Activated CD8-positive, alpha-beta memory T cell treated with anti-CD3 and anti-CD28 coated beads, Interleukin-2, amount 50 U/mL, for 24 hours (primary cell): Measurements from ENCODE around the gene ERCC1.

Source experiments
- DNase-seq: peaks from one replicate; pipeline ENCODE4 v3.0.0-alpha.2; 2020; ENCODE audit errors: extremely low read depth

The ERCC1 gene

DNA sequence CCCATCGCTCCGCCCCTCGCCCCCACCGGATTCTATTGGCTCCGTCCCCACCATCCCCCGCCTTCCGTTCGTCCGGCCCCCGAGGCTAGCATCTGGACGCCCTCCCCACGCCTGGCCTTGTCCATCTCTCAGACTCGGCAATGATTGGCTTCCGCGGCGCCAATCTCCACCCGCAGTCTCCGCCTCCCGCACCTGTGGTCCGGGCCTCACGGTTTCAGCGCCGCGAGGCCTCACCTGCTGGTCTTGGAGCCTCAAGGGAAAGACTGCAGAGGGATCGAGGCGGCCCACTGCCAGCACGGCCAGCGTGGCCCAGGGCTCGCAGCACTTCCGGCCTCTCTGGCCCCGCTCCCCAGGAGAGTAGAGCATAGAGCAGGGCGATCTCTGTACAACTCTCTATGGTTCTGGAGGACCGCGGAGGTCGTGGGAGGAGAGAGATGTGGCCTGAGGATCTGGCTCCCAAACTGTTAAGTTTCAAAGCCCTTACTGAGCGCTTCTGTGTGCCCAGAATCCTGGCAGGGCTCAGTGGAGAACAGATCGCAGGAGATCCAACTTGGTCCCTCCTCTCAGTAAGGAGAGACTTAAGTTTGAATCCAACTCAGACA is at the start of gene ERCC1:
ERCC1 (minus strand) TSS at position 329 of the 602 bp plus-strand sequence. CDS start 543 bp downstream, outside the sequence.
- peak; percentile 74 for DNase-seq

DNA sequence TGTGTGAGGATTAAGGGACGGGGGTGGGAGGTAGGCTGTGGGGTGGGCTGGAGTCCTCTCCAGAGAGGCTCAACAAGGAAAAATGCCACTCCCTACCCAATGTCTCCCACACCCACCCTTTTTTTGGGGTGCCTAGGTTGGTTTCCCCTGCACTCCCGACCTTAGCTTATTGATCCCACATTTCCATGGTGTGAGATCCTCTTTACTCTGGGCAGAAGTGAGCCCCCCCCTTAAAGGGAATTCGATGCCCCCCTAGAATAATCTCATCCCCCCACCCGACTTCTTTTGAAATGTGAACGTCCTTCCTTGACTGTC is 49.6 kb upstream of the ERCC1 start:
- no peak for DNase-seq

DNA sequence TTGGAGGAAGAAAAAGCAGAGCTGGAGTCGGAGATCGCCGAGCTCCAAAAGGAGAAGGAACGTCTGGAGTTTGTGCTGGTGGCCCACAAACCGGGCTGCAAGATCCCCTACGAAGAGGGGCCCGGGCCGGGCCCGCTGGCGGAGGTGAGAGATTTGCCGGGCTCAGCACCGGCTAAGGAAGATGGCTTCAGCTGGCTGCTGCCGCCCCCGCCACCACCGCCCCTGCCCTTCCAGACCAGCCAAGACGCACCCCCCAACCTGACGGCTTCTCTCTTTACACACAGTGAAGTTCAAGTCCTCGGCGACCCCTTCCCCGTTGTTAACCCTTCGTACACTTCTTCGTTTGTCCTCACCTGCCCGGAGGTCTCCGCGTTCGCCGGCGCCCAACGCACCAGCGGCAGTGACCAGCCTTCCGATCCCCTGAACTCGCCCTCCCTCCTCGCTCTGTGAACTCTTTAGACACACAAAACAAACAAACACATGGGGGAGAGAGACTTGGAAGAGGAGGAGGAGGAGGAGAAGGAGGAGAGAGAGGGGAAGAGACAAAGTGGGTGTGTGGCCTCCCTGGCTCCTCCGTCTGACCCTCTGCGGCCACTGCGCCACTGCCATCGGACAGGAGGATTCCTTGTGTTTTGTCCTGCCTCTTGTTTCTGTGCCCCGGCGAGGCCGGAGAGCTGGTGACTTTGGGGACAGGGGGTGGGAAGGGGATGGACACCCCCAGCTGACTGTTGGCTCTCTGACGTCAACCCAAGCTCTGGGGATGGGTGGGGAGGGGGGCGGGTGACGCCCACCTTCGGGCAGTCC is 49.0 kb upstream of the ERCC1 start:
- no peak for DNase-seq

DNA sequence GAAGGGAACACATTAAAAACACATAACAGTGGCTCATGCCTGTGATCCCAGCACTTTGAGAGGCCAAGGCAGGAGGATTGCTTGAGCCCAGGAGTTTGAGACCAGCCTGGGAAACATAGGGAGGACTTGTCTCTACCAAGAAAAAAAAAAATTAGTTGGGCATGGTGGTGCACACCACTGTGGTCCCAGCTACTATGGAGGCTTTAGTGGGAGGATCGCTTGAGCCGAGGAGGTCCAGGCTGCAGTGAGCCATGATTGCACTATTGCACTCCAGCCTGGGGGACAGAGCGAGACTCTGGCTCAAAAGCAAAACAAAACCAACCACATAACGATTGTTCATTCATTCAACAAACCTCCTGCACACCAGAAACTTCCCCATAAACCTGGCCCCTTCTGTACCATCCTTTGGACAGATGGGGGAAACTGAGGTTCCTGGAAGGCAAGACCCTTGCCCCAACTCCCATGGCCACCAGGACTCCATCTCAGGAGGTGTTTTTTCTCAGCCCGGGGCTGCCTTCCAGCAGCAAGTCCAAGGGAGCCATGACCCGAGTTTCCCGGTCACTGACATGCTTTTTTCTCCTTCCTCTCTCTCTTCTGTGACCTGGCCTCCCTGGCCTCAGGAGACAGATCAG is 48.3 kb upstream of the ERCC1 start:
- no peak for DNase-seq

DNA sequence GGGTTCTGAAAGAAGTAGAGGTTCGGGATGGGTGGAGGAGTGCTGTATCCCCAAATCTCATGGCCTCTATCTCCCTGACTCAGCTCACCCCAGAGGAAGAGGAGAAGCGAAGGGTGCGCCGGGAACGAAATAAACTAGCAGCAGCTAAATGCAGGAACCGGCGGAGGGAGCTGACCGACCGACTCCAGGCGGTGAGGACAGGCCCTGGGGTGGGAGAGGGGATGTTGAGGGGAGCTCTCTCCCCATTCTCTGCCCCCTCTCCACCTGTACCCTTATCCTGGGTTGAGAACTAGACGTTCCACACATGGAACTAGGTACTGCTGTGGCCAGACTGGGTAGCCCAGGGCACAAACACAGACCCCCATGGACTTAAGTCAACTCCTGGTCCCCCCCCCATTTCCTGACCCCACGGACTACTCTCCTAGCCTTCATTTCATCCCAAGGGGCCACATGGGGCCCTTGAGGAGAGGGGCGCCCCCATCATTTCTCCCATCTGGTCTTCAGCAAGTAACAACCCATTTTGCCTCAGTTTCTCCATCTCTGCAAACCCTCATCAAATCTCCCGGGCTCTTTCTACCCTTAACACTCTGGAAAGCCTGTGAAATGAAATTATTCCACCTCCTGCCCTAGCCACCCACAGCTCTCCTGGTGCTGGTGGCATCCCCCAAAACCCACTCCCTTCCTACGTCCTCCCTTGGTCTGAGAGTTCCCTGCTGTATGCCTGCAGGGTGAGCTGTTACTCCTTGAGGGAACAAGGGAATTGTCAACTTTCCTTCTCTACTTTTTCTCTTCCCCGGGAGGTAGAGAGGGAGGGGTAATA is 47.6 kb upstream of the ERCC1 start:
- DNase-seq: no peak

DNA sequence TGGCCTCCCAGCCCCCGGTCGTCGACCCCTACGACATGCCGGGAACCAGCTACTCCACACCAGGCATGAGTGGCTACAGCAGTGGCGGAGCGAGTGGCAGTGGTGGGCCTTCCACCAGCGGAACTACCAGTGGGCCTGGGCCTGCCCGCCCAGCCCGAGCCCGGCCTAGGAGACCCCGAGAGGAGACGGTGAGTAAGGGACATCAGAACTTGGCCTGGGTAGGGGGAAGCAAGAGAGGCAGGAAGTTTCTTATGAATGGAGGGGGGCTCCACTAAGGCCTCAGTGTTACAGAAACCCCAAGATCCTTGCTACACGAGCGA is 47.0 kb upstream of the ERCC1 start:
- DNase-seq: no peak

DNA sequence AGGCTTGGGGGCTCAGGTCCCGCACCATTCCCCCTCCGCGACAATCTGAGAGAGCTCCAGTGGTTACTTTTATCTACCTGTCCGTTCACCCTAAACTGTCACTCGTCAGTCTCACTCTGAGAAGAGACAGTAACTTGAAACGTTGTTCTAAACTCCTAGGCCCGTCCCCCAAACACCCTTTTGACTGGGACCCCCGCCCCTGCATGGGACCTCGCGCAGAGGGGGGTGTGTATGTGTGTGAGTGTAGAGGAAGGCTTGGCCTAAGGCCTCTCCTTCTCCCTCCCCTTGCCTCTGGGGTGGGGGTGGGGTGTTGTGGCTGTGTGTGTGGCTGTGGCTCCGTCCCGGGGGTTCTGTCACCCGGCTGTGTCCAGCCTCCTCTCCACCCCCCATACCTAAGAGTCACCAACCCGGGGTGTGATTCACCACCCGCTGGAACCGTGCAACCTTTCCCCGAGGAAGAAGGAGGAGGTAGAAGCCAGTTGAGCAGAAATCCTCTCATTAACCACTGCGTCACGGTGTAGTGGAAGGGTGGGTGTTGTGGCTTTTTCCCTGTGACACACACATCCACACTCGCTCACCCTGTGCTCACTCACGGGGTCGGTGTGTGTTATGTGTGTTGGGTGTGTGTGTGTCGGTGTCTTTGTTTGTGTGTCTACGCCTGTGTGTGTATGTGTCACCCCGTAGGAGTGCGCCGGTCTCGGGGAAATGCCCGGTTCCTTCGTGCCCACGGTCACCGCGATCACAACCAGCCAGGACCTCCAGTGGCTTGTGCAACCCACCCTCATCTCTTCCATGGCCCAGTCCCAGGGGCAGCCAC is 46.4 kb upstream of the ERCC1 start:
- DNase-seq: no peak

DNA sequence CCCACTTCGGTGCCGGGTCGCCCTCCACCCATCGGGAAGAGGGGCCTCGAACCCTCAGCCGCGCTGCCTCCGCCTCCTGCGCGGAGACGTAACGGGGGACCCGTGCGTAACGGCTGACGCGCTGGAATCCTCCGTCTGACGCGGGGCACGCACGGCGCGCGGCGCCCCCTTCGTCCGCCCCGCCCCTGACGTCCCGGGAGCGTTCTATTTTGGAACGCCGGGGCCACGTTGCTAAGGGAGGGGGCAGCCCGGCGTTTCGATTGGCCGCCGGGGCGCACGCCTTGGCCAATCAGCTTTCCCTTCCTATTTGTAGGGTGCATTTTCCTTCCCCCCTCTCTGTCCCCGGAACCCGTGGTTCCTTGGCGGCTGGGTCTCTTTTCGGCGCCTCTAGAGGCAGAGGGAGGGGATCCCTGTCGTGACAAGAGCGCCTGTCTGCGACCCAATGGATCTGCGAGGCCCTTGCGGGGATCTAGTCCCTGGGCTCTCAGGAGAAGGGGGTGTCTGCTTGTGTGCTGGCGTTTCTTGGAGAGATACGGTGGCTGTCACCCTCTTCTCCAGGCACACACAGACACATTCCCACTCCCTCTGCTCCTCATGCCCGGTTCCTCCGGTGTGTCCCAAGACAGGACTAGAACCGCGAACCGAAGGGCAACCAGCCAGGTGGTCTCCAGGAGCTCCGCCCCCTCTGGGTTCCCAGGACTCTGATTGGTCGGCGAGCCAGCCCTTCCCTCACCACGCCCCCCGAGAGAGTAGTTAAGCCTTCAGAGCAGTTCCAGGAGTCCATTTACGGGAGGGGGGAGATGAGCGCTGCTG is 45.6 kb upstream of the ERCC1 start:
- DNase-seq: peak; percentile 85

DNA sequence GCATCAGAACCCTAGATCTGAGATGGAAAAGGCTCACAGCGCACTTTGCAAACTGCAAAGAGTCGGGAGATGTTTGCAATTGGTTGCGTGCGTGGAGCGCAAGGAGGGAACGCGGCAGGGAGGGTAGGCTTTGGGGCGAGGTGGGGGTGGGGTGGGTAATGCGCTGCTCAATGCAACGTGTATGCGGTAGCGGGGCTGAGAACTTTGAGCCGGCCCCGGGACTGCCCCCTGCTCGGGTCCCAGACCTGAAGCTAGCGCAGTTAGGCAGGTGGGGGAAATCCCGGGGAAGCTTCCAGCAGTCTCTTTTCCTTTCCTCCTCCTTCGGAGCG is 45.0 kb upstream of the ERCC1 start:
- DNase-seq: no peak

DNA sequence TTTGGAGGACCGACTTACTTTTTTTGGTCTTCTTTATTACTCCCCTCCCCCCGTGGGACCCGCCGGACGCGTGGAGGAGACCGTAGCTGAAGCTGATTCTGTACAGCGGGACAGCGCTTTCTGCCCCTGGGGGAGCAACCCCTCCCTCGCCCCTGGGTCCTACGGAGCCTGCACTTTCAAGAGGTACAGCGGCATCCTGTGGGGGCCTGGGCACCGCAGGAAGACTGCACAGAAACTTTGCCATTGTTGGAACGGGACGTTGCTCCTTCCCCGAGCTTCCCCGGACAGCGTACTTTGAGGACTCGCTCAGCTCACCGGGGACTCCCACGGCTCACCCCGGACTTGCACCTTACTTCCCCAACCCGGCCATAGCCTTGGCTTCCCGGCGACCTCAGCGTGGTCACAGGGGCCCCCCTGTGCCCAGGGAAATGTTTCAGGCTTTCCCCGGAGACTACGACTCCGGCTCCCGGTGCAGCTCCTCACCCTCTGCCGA is 44.5 kb upstream of the ERCC1 start:
- DNase-seq: no peak

DNA sequence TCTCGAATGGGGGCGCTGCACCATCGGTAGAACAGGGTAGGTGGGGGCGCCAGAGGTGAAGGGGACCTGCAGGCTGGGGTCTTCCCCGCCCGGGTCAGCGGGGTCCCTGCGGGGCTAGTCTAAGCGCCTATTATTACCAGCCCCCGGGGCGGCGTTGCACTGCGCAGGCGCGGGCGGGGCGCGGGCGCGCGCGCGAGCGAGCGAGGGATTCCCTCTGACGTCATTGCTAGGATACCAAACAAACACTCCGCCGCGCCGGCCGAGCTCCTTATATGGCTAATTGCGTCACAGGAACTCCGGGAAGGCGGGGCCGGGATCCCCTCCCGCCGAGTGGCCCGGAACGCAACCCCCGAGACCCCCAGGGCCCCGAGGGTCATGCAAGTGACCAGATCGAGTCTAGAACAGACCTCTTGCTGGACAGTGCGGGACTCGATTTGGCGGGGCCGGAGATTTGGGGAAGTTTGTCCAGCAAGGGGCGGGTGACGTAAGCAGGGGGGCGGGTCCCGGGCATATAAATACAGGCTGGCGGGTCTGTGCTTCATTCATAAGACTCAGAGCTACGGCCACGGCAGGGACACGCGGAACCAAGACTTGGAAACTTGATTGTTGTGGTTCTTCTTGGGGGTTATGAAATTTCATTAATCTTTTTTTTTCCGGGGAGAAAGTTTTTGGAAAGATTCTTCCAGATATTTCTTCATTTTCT is 43.9 kb upstream of the ERCC1 start, which contains the start of gene FOSB:
FOSB (plus strand) TSS at position 541 of the 703 bp plus-strand sequence. CDS start 591 bp downstream, outside the sequence.
- peak; percentile 84 for DNase-seq

DNA sequence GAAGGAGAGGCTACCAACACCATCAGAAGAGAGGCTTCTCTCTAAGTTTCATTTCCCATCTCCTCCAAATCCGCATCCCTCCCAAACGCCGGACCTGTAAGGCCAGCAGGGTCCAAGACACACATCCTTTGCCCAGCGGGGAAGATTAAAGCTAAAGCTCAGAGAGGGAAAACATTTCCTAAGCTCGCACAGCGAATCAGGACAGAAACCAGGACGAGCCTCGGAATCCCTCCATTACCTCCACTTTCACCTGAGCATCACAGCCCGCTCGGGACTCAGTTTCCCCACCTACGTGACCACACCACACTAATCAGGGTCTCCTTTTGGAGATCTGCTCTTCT is 43.4 kb upstream of the ERCC1 start:
- DNase-seq: no peak

DNA sequence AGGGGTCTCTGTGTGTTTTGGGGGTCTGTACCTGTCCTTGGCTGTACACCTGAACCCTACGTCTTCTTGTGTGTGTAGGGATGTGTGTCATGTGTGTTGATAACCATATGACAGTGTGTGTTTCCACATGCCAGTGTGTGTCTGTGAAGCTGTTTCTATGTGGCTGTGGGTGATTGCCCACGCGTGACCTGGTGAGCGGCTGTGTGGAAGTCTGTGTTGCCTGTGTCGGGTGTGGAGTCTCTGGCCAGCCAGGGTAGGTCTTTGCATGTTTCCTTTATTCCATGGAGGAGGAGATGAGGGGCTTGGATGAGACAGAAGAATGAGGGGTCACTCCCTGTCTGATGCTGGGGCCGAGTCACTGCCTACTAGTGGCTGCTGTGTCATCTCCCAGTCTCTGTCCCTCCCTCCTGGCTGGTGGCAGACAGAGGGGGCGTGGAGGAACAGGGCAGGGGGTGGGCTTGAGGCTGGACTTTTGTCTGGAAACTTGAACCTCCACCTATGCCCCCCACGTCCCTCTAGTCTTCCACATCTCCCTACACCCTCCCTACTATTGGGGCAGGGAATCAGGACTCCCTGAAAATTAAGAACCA is 41.2 kb upstream of the ERCC1 start:
- no peak for DNase-seq

DNA sequence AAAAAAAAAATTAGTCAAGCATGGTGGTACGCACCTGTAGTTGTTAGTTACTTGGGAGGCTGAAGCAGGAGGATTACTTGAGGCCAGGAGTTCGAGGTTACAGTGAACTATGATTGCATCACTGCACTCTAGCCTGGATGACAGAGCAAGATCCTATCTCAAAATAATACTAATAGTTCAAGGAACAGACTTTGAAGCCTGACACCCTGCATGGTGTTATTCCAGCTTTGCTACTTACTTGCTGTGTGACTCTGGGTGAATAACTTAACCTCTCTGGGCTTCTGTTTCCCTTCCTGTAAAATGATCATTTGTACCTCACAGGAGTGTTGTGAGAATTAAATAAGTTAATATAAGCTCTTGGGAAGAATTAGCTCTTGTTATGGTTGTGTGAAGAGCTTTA is 40.6 kb upstream of the ERCC1 start:
- DNase-seq: no peak

DNA sequence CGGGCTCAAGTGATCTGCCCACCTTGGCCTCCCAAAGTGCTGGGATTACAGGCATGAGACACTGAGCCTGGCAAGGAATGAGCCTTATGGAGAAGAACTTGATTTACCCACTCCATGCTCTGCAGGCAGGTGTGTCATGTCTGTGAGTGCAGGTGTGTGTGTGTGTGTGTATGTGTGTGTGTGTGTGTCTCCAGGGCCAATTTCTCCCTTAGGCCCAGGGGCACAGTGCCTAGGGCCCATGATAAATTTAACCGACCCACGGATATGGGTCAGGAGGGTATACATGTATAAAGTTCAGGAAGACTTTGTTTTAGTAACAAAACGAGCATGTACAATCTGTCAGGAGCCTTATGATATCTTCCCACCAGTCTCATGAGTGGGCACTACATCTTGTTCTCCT is 39.5 kb upstream of the ERCC1 start:
- DNase-seq: no peak

DNA sequence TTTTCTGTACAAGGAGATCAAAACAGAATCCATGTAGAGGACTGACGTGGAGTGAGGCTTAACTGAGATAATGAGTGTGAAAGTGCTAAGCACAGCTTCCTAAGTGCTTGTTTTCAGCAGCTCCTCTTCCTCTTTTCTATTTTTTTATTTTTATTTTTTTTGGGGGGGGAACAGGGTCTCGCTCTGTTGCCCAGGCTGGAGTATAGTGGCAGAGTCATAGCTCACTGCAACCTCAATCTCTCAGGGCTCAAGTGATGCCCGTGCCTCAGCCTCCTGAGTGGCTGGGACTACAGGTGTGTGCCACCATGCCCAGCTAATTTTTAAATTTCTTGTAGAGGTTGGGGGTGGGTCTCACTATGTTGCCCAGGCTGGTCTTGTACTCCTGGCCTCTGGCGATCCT is 38.5 kb upstream of the ERCC1 start:
- DNase-seq: no peak

DNA sequence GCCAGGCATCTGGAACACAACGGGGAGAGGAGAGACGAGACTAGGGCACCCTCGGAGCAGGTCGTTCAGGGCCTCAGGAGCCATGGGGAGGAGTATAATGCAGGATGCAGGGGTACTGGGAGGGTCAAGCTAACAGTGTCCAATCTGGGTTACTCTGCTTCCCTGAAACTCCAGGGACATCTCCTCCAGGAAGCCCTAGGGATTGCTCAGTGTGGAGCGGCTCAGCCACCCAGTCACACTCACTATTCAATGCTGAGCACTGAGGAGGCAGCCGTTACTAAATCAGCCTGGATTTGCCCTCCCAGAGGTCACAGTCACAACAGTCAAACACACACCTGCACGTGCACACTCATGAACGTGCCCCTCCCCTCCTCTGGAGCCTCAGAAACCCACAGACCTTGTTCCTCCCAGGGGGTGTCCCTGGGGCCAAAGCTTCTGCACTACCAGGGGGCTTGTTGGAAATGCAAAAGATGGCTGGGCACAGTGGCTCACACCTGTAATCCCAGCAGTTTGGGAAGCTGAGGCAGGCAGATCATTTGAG is 37.2 kb upstream of the ERCC1 start:
- DNase-seq: no peak

DNA sequence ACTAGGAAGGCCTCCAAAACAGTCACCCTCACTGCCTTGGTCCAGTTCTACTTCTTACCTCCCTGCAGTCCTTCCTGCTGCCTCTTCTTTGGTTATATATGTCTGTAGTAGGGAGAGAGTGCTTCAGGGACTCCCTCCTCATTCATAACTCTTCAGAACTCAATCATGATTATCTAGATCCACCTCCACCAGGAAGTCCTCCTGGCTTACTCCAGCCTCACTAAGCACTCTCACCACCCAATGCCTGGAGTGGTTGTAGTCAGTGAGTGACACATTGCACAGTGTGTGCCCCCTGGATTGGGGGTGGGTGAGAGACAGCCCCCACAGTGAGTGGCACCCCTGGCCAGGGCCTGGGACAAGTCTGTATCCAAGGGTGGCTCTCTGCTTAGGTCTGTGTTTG is 34.1 kb upstream of the ERCC1 start:
- DNase-seq: no peak

DNA sequence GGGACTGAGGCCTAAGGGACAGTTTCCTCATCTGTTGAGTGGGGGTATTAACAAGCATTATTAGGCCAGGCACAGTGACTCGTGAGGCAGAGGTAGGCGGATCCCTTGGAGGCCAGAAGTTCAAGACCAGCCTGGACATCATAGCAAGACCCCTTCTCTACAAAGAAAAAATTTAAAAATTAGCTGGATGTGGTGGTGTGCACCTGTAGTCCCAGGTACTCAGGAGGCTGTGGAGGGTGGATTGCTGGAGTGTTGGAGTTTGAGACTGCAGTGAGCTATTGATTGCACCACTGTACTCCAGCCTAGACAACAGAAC is 32.7 kb upstream of the ERCC1 start:
- DNase-seq: no peak
